GM12873 (cell line): ENCODE data around the gene STOML1.

Experiments used
- CTCF ChIP-seq: IDR thresholded peaks from 2 replicates; pipeline ENCODE4 v1.5.1; 2012; ENCODE audit warnings: low read depth, mild to moderate bottlenecking, moderate library complexity, low read length, control low read depth; ENCODE audit not compliant: insufficient read depth; ENCODE audit errors: missing control alignments

Gene STOML1

GRCh38 chr15:73964736-73965093, 27.4 kb downstream of the STOML1 start:
- peak; percentile 97 for TF ChIP-seq CTCF

- TF ChIP-seq CTCF: no peak
These were observed 29.7 kb downstream of the STOML1 start for GRCh38 chr15:73962433-73962832.

DNA sequence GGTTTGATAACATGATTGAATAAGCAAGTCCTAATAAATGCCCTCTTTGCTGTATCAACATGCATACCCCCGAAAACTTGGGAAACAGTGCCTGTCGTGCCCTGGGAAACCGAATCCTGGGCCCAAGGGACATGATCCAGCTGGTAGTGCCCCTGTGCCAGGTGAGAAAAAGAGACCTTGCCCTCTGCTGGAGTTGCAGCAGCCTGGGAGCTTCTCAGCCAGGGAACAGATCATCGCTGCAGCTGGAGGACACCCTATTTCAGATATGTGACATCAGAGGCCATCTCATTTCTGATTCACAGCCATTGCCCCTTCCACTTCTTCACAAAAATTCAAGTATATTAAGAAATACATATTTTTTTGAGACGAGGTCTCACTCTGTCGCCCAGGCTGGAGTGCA, 32.3 kb downstream of the STOML1 start:
- no peak for TF ChIP-seq CTCF

DNA sequence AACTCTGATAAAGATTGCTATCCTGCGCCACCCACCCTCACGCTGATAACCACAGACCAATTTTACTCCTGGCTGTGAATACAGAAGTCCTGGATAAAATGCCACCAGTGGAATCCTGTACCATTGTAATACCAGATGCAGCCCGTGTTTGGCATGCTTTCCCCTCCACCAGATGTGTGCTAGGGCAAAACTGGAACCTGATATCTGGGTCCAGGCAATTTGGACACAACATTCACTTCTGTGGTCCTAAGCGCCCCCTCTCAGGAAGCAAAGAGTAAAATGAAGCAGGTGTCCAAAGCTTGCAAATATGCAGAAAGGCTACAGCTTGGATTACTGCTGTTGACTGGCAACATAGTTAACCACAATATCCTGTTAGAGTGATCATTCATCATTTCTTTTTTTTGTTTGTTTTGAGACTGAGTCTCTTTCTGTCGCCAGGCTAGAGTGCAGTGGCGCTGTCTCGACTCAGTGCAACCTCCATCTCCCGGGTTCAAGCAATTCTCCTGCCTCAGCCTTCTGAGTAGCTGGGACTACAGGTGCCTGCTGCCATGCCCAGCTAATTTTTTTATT, 33.0 kb downstream of the STOML1 start:
- TF ChIP-seq CTCF: no peak

- TF ChIP-seq CTCF: no peak
These were observed 34.3 kb downstream of the STOML1 start for GRCh38 chr15:73957785-73958184.

DNA sequence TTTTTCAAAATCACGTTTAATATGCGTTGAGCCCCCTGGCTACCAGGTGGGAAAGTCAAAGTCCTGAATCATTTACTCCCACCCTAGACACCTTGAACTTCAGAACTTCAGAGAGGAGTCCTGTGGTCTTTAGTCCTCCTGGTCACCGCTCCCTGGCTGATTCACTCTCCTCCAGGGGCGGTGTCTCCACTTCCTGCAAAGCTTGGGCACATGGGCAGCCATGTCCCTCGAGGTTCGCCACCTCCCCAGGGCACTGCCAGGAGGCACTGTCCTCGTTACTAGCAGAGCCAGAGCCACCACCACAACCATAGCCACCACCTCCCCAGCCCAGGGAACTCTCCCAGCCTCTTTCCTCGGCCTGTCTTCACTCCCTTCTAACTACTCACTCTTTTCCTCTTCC, 34.8 kb downstream of the STOML1 start:
- no peak for TF ChIP-seq CTCF

DNA sequence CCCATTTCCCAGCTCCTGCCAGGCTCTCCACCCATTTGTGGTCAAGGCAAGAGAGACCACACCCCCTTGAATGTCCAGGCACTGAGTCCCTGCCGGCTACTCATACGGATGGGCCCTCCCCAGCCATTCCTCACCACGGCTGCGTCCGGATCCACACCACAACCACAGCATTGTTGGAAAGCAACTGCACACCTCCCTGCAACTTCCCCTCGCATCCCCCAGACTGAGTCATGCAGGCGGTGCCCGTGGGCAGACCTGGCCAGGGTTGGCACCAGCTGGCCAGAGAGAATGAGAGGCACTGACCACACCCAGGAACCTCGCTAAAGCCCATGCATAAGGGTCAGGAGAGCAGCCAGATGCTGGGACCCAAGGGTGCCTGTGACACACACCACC, 35.4 kb downstream of the STOML1 start:
- no peak for TF ChIP-seq CTCF
